Astrocyte (in vitro differentiated cells and primary cell): Measurements from ENCODE around the gene SLC28A3.

Experiments
- EZH2 ChIP-seq: IDR thresholded peaks from 2 replicates; pipeline ENCODE4 v1.6.1; 2012; ENCODE audit warnings: mild to moderate bottlenecking, low read length, inconsistent platforms; ENCODE audit not compliant: insufficient read depth
- TF ChIP-seq, protein P1 (sequence below): IDR thresholded peaks from 2 replicates; pipeline ENCODE4 v1.5.1; 2011; ENCODE audit warnings: low read depth, mild to moderate bottlenecking, inconsistent platforms, low read length, moderate library complexity; ENCODE audit not compliant: insufficient read depth

DNA sequence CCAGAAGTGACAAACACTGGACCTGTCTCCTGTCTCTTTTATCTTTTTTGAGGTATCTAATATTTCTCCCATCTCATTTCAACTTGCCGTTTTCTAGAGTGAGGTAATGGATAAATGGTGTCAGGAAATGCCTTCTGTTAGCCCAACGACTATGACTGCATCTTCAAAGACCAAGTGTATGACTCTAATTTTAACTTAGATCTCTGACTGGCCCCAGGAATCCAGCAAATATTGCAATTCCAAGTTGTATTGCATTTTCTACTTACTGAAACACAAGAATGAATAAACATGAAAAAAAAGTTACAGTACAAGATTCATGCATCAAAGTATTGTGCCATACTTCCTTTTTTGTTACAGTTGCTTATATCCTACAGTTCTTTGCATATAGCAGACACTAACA lies 26.3 kb downstream of the SLC28A3 start:
- TF ChIP-seq, protein P1, sequence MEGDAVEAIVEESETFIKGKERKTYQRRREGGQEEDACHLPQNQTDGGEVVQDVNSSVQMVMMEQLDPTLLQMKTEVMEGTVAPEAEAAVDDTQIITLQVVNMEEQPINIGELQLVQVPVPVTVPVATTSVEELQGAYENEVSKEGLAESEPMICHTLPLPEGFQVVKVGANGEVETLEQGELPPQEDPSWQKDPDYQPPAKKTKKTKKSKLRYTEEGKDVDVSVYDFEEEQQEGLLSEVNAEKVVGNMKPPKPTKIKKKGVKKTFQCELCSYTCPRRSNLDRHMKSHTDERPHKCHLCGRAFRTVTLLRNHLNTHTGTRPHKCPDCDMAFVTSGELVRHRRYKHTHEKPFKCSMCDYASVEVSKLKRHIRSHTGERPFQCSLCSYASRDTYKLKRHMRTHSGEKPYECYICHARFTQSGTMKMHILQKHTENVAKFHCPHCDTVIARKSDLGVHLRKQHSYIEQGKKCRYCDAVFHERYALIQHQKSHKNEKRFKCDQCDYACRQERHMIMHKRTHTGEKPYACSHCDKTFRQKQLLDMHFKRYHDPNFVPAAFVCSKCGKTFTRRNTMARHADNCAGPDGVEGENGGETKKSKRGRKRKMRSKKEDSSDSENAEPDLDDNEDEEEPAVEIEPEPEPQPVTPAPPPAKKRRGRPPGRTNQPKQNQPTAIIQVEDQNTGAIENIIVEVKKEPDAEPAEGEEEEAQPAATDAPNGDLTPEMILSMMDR: no peak
- no peak for TF ChIP-seq EZH2
